H1 (cell line): ENCODE data around the gene VIPR1. TPM values are rescaled to one million over a fixed set of nuclear protein-coding genes. Genes with fewer than 3 reads are reported as not detected.

ENCODE experiments used
- ATF3 ChIP-seq: IDR thresholded peaks from 2 replicates; pipeline ENCODE4 v1.6.1; 2011; ENCODE audit warnings: low read depth, mild to moderate bottlenecking, low read length; ENCODE audit not compliant: insufficient read depth
- CREB1 ChIP-seq: IDR thresholded peaks from 2 replicates; pipeline ENCODE4 v1.6.1; 2012; ENCODE audit warnings: inconsistent platforms
- CTCF ChIP-seq, 3 experiments: IDR thresholded peaks; 1 replicate in 2 of 3; 2 replicates in 1 of 3; pipeline versions ENCODE4 v1.5.1 to v1.6.1; 2011; ENCODE audit warnings: low read length in 3 of 3, mild to moderate bottlenecking in 3 of 3, inconsistent platforms in 2 of 3, low read depth in 1 of 3, moderate library complexity in 1 of 3; ENCODE audit not compliant: insufficient read depth in 1 of 3; ENCODE audit errors: control extremely low read depth in 1 of 3
- E2F6 ChIP-seq: IDR thresholded peaks from 2 replicates; pipeline ENCODE4 v1.6.1; 2012; ENCODE audit warnings: inconsistent platforms
- FOSL1 ChIP-seq: IDR thresholded peaks from 2 replicates; pipeline ENCODE4 v1.6.1; 2011; ENCODE audit warnings: mild to moderate bottlenecking, low read depth, low read length, moderate library complexity; ENCODE audit not compliant: insufficient read depth
- GABPA ChIP-seq: IDR thresholded peaks from 2 replicates; pipeline ENCODE4 v1.6.1; 2011; ENCODE audit warnings: mild to moderate bottlenecking, low read length, moderate library complexity, borderline replicate concordance; ENCODE audit not compliant: insufficient read depth
- JUND ChIP-seq: IDR thresholded peaks from 2 replicates; pipeline ENCODE4 v1.6.1; 2011; ENCODE audit warnings: mild to moderate bottlenecking, improper control_type of control experiment, low read length
- MAX ChIP-seq: IDR thresholded peaks from 2 replicates; pipeline ENCODE4 v1.6.1; 2012; ENCODE audit warnings: inconsistent platforms
- SIRT6 ChIP-seq: IDR thresholded peaks from one replicate; pipeline ENCODE4 v1.7.1; 2012; ENCODE audit warnings: low read length, inconsistent platforms
- USF2 ChIP-seq: IDR thresholded peaks from 2 replicates; pipeline ENCODE4 v1.6.1; 2011; ENCODE audit warnings: low read length, improper control_type of control experiment
- polyA plus RNA-seq, 7 experiments: library from polyadenylated mRNA; depleted of rRNA in 3 of 7; stranded (reverse) in 5 of 7; unstranded in 2 of 7; fragments of >200 nt in 5 of 7; fragments of 200-250 nt in 2 of 7; gene quantifications; 1 replicate in 5 of 7; 2 replicates in 1 of 7; 4 replicates in 1 of 7; pipeline versions ENCODE4 v1.2.1 to v1.2.3, GENCODE V29; 2011 to 2013; ENCODE audit warnings: missing spikeins in 2 of 7, mixed read lengths in 2 of 7
- total RNA-seq: library from RNA; stranded (reverse); fragmentation: NEBNext Ultra II Directional; extraction: Animal tissue kit (Norgen Biotek cat#: 25700); gene quantifications from 2 replicates; pipeline ENCODE4 v1.2.1, GENCODE V29; 2021

The VIPR1 gene
- total and polyA plus RNA-seq, 2 of the 8 experiments (the other 6 are each of a cell fraction or from before 2014, with no cell fraction given), result 7.8 to 10.1 TPM

- TF ChIP-seq CTCF (IDR thresholded peaks at IDR 0.05; ENCODE audit: control extremely low read depth in 1 of 3, insufficient read depth in 1 of 3, low read depth in 1 of 3, low read length in 3 of 3), result no peak
- no peak for TF ChIP-seq USF2
- TF ChIP-seq FOSL1, result no peak
- no peak for TF ChIP-seq E2F6
- TF ChIP-seq MAX, result no peak
- TF ChIP-seq JUND, result no peak
- TF ChIP-seq SIRT6, result no peak
- no peak for TF ChIP-seq CREB1
- no peak for TF ChIP-seq GABPA
- no peak for TF ChIP-seq ATF3
Measured at GRCh38 chr3:42529468-42529867, 27.0 kb downstream of the VIPR1 start (continued).
